Astrocyte (in vitro differentiated cells and primary cell): ENCODE results near the gene SH3BP1.

Experiments
- CTCF ChIP-seq: IDR thresholded peaks from 2 replicates; pipeline ENCODE4 v1.5.1; 2011; ENCODE audit warnings: low read depth, mild to moderate bottlenecking, inconsistent platforms, low read length, moderate library complexity; ENCODE audit not compliant: insufficient read depth
- EZH2 ChIP-seq: IDR thresholded peaks from 2 replicates; pipeline ENCODE4 v1.6.1; 2012; ENCODE audit warnings: mild to moderate bottlenecking, low read length, inconsistent platforms; ENCODE audit not compliant: insufficient read depth

DNA sequence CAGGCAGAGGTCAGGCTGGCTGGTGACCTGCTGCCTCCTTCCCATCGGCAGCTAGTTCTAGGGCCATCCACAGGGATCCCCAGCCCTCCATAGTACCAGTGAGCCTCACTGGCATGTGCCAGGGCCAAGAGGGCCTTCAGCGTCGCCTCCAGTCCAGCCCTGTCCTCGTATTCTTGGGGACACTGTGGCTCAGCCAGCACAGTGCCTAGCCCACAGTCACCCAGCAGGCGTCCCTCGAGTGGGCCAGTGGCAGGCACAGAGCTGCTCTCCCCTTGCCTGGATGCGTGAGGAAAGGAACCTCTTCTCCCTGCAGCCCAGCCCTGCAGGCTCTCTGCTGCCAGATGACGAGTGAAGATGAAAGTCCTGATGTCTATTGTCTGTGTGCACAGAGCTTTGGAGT is 10.6 kb upstream of the SH3BP1 start:
- TF ChIP-seq EZH2 (no peak), CTCF (no peak)
